Suprapubic skin (tissue), 4 donors: ENCODE results near the gene ATN1. TPM values are rescaled to one million over a fixed set of nuclear protein-coding genes. Genes with fewer than 3 reads are reported as not detected.

Source experiments
- DNase-seq, 2 donors: peaks; one replicate each; pipeline ENCODE4 v3.0.0-alpha.2; 2019; ENCODE audit warnings: low spot score in 2 of 2
- H3K27ac ChIP-seq: fragments of 200-600 bp; sonication (generic); one replicate; pipeline ENCODE4 v1.5.1; 2019
- H3K27me3 ChIP-seq: fragments of 200-600 bp; sonication (generic); one replicate; pipeline ENCODE4 v1.5.1; 2019
- H3K36me3 ChIP-seq: fragments of 200-600 bp; sonication (generic); one replicate; pipeline ENCODE4 v1.5.1; 2019
- H3K4me1 ChIP-seq: fragments of 200-600 bp; sonication (generic); one replicate; pipeline ENCODE4 v1.5.1; 2019
- H3K4me3 ChIP-seq: fragments of 200-600 bp; sonication (generic); one replicate; pipeline ENCODE4 v1.5.1; 2019; ENCODE audit warnings: mild to moderate bottlenecking
- H3K9me3 ChIP-seq: fragments of 200-600 bp; sonication (generic); one replicate; pipeline ENCODE4 v1.5.1; 2019
- EP300 ChIP-seq: sonication (generic); formaldehyde crosslinking; IDR thresholded peaks from one replicate; pipeline ENCODE4 v1.6.1; 2017; ENCODE audit warnings: antibody characterized with exemption
- POLR2A ChIP-seq, 2 donors: fragments of 450-650 bp; IDR thresholded peaks; one replicate each; pipeline ENCODE4 v1.6.1; 2017; ENCODE audit warnings: antibody characterized with exemption in 2 of 2, mild to moderate bottlenecking in 2 of 2, moderate library complexity in 2 of 2
- POLR2AphosphoS5 ChIP-seq, 3 donors: sonication (generic); formaldehyde crosslinking; IDR thresholded peaks; one replicate each; pipeline ENCODE4 v1.6.1; 2017; ENCODE audit warnings: antibody characterized with exemption in 3 of 3
- whole genome bisulfite sequencing: methylation state at CpG from one replicate; pipeline ENCODE4 v1.1.5; 2018; 5-methylcytosine and 5-hydroxymethylcytosine counted together
- total RNA-seq, 4 donors: library from RNA; depleted of rRNA; stranded (reverse); fragments of >200 nt; gene quantifications; one replicate each; pipeline ENCODE4 v1.1.0, GENCODE V29; 2016
- TF ChIP-seq, protein P1 (sequence below), 2 donors: fragments of 200-600 bp in 1 of 2; fragments of 450-650 bp in 1 of 2; sonication (generic) in 1 of 2; IDR thresholded peaks; one replicate each; pipeline ENCODE4 v1.5.1; 2016 to 2019; ENCODE audit warnings: antibody characterized with exemption in 2 of 2, mild to moderate bottlenecking in 1 of 2, moderate library complexity in 1 of 2

Gene ATN1
- total RNA-seq, 4 donors from 2014 or later = 58.4 to 137 (median 67.7) TPM

DNA sequence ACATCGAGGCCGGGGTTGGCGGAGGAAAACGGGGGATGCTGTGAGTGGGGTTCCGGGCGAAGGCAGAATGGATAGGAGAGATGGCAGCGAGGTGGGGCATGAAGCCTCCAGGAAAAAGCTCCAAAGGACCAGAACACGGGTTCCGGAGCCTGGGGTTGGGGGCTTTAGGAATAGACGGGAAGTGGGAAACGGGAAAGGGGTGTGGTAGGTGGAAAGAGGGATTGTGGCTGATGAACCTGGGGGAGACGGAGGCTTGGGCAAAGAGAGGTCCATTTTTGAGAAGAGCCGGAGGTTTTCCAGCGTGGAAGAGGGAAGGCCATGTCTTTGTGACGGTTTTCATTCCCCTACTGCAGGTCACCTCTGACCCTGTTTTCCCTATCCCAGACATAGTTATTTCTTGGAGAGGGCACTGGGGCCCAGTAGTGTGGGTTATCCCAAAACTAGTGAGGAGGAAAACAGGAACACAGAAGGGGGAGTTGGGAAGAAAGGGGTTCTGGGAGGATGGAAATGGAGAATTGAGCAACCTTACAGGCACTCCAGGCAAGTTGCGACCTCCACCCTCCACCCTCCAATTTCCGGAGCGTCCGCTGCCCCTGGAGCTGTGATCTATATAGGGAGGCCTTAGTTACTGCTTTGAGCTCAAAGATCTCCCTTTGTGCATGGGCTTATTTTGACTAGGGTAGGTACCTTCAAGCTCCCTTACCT lies 1.1 kb downstream of the ATN1 start:
- 7% methylated on average over 19 of the region's 19 CpGs for WGBS
- peak in 1 of 2 donors; percentile 75 for DNase-seq
- H3K4me1 ChIP-seq = peaks cover 73% of the 10 kb centered on the region
- H3K27ac ChIP-seq = peak overlapping the region; percentile 99
- TF ChIP-seq, protein P1, sequence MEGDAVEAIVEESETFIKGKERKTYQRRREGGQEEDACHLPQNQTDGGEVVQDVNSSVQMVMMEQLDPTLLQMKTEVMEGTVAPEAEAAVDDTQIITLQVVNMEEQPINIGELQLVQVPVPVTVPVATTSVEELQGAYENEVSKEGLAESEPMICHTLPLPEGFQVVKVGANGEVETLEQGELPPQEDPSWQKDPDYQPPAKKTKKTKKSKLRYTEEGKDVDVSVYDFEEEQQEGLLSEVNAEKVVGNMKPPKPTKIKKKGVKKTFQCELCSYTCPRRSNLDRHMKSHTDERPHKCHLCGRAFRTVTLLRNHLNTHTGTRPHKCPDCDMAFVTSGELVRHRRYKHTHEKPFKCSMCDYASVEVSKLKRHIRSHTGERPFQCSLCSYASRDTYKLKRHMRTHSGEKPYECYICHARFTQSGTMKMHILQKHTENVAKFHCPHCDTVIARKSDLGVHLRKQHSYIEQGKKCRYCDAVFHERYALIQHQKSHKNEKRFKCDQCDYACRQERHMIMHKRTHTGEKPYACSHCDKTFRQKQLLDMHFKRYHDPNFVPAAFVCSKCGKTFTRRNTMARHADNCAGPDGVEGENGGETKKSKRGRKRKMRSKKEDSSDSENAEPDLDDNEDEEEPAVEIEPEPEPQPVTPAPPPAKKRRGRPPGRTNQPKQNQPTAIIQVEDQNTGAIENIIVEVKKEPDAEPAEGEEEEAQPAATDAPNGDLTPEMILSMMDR (IDR thresholded peaks at IDR 0.05) = no peak
- no peaks in the 10 kb centered on the region for H3K9me3 ChIP-seq
- peaks cover 4% of the 10 kb centered on the region for H3K36me3 ChIP-seq
- H3K4me3 ChIP-seq = peak overlapping the region; percentile 91
- no peaks in the 10 kb centered on the region for H3K27me3 ChIP-seq

DNA sequence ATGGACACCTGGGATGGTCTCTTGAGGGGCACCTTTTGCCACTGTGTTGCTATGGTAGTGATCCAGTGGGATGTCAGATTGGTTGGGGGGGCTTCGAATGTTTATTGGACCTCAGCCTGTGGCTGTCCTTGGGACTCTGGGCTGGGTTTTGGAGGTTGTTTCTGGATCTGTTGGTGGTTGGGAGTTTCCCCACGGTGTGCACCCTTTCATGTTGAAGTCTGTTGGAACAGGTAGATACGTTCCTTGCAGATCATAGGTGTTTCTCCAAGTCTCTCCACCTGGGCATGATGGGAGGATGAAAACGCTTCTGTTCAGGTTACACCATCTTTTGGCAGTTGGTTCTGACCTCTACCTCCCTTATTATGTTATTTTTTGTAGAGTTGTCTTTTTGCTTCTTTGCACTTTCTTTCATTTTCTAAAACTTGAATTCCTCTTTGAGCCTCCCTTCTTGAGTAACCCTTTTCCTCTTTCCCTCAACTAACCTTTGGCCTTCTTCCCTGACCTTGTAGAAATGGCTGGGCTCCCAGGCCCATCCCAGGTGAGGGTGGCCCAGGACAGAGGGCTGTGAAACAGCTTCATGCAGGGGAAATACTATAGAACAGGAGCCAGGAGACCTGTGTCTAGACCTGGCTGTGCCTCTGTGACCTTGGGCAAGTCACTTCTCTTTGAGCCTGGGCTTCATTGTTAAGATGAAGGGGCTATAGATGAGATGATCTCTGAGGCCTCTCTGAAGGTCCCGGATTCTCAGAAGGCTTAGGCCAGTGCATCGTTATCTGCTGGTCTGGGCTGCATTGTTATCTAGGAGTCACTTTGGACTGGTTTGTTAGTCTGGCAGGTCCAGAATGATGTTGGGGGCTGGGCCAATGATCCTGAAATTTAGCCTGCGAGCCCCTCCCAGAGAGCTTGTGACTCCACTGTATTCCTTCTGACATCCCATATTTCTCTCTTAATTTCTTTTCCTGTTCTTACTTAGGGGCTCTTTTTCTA lies 2.0 kb downstream of the ATN1 start:
- H3K4me1 ChIP-seq = peaks cover 73% of the 10 kb centered on the region
- no peaks in the 10 kb centered on the region for H3K27me3 ChIP-seq
- TF ChIP-seq EP300 (no peak), POLR2A (IDR thresholded peaks at IDR 0.05) (no peak), POLR2AphosphoS5 (IDR thresholded peaks at IDR 0.05) (no peak)
- TF ChIP-seq, protein P1 (IDR thresholded peaks at IDR 0.05) = no peak
- 40% methylated on average over 7 of the region's 7 CpGs for WGBS
- DNase-seq = no peak
- no peaks in the 10 kb centered on the region for H3K9me3 ChIP-seq
- H3K36me3 ChIP-seq = peaks cover 12% of the 10 kb centered on the region
- peak overlapping the region; percentile 99 for H3K27ac ChIP-seq
- peak overlapping the region; percentile 91 for H3K4me3 ChIP-seq

DNA sequence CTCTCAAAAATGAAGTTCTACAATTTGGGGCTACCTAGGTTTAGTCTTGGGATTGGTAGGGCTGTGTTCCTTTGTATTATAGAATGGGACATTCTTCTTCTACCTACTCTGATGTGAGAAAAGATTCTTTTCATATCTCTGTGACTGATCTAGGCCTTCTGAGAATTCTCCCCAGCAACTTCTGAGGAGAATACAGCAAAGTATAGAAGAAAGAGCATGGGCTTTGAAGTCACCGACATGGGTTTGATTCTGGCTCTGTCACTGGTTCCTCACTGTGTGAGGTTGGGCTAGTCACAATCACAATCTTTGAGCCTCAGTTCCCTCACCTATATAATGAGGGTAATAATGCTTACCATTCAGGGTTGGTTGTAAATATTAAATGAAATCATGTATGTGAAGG lies 5.0 kb downstream of the ATN1 start:
- Histone ChIP-seq H3K36me3 (peaks cover 30% of the 10 kb centered on the region), H3K9me3 (no peaks in the 10 kb centered on the region), H3K27ac (no peak overlapping the region), H3K4me3 (no peak overlapping the region), H3K27me3 (no peaks in the 10 kb centered on the region), H3K4me1 (peaks cover 58% of the 10 kb centered on the region)
- WGBS = 57% methylated on average over 1 of the region's 1 CpG
- TF ChIP-seq POLR2A (IDR thresholded peaks at IDR 0.05) = no peak
- TF ChIP-seq, protein P1 (IDR thresholded peaks at IDR 0.05) = no peak
- TF ChIP-seq POLR2AphosphoS5 (IDR thresholded peaks at IDR 0.05) = no peak
- no peak for TF ChIP-seq EP300
- DNase-seq = no peak

DNA sequence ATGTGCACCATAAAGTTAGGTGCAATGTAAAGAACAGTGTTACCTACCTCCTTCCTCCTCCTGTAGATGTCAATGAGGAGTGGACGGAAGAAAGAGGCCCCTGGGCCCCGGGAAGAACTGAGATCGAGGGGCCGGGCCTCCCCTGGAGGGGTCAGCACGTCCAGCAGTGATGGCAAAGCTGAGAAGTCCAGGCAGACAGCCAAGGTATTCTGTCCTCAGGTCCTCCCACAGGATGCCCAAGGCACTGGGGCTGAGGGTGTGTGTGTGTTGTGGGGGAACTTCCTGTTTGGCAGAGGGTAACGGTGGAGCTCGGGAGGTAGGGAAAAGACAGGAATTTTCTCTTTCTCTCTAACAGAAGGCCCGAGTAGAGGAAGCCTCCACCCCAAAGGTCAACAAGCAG lies 6.4 kb downstream of the ATN1 start:
- peaks cover 62% of the 10 kb centered on the region for H3K4me1 ChIP-seq

More for the DNA sequence above, 6.4 kb downstream of the ATN1 start:
- peak in 1 of 2 donors; percentile 71 for DNase-seq
- 37% methylated on average over 8 of the region's 8 CpGs for WGBS
- no peak for TF ChIP-seq EP300
- no peak for TF ChIP-seq POLR2A (IDR thresholded peaks at IDR 0.05)
- TF ChIP-seq, protein P1 (IDR thresholded peaks at IDR 0.05) = no peak
- no peak for TF ChIP-seq POLR2AphosphoS5 (IDR thresholded peaks at IDR 0.05)
- Histone ChIP-seq H3K27me3 (no peaks in the 10 kb centered on the region), H3K27ac (peak overlapping the region; percentile 50), H3K4me3 (no peak overlapping the region), H3K36me3 (peaks cover 30% of the 10 kb centered on the region), H3K9me3 (no peaks in the 10 kb centered on the region)
